RKO (cell line): ENCODE data around the gene MOAP1.
"Not testable (repeated sequence)": the region's sequence is repeated elsewhere in the genome, so short reads cannot be mapped to it uniquely, and the experiment has no call there.

ENCODE experiments used
- DNase-seq: peaks from one replicate; pipeline ENCODE4 v3.0.0-alpha.2; 2016; ENCODE audit warnings: low spot score

The MOAP1 gene

GRCh38 chr14:93185349-93185720, 638 bp upstream of the MOAP1 start:
- DNase-seq: no peak

- DNase-seq: no peak
These were observed 940 bp downstream of the MOAP1 start for GRCh38 chr14:93183596-93184317.

DNA sequence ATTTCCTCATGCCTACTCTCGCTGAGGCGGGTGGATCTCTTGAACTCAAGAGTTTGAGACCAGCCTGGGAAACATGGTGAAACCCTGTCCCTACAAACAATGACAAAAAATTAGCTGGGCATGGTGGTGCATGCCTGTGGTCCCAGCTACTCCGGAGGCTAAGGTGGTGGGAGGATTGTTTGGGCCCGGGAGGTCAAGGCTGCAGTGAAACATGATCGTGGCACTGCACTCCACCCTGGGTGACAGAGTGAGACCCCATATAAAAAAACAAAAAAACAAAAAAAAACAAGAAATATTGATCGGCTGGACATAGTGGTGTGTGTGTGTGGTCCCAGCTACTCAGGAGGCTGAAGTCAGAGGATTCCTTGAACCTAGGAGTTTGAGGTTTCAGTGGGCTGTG, 9.2 kb downstream of the MOAP1 start:
- no peak for DNase-seq

DNA sequence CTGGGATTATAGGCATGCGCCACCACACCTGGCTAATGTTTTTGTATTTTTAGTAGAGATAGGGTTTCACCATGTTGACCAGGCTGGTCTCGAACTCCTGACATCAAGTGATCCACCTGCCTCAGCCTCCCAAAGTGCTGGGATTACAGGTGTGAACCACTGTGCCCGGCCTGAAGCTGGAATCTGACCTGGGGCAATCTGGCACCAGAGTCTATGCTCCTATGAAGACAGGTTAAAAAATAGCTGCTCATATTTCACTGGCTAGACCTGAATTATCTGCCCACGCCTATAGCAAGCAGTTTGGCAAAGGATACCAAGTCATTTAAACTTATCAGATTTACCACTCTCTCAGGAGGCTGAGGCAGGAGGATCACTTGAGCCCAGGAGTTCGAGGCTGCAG, 10.0 kb downstream of the MOAP1 start:
- not testable (repeated sequence) for DNase-seq

DNA sequence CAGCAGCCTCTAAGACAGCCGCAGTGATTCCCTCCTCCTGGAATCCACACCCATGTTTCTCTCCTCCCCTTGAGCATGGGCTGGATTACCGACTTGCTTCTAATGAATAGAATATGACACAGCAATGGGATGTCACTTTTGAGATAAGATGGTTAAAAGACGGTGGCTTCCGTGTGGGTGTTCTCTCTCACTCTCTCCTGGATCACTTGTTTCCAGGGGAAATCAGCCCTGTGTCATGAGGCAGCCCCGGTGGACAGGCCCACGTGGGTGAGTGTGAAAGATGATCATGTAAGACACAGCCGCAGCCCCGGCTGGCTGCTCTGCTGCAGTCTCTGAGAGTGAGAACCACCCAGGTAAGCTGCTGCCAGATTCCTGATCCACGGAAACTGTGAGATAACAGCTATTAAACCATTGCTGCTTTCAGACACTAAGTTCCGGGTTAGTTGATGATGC, 10.7 kb downstream of the MOAP1 start:
- DNase-seq: no peak

DNA sequence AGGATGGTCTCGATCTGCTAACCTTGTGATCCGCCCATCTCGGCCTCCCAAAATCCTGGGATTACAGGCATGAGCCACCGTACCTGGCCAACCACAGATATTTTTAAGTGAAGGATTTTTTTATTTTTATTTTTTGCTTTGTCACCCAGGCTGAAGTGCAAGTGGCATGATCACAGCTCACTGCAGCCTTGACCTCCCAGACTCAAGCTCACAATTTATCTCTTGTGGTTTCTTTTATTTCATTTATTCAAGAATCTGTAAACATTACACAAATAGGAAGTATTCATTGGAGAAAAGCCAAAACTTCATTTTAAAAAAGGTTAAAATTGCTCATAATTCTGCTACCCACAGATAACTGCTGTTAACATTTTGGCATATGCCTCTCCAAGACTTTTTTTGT, 13.3 kb downstream of the MOAP1 start:
- no peak for DNase-seq

GRCh38 chr14:93170141-93170540, 14.6 kb downstream of the MOAP1 start:
- DNase-seq: not testable (repeated sequence)

- DNase-seq: not testable (repeated sequence)
These were observed 15.1 kb downstream of the MOAP1 start for GRCh38 chr14:93169619-93170018.

- not testable (repeated sequence) for DNase-seq
These were observed 16.1 kb downstream of the MOAP1 start for GRCh38 chr14:93168610-93169009.

- not testable (repeated sequence) for DNase-seq
These were observed 19.1 kb downstream of the MOAP1 start for GRCh38 chr14:93165271-93166265.

DNA sequence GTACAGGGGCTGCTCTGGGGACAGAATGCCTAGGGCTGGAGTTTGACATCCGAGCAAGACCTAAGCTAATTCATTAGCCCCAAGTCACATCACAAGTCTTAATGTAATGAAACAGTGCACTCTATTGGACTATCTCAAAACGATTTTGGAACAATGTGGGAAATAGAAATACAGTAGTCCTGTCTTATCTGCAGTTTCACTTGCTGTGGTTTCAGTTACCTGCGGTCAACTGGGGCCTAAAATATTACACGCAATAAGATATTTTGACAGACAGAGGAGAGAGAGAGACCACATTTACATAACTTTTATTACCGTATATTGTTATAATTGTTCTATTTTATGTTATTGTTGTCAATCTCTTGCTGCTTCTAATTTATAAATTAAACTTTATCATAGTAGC, 21.1 kb downstream of the MOAP1 start:
- DNase-seq: peak; percentile 40

DNA sequence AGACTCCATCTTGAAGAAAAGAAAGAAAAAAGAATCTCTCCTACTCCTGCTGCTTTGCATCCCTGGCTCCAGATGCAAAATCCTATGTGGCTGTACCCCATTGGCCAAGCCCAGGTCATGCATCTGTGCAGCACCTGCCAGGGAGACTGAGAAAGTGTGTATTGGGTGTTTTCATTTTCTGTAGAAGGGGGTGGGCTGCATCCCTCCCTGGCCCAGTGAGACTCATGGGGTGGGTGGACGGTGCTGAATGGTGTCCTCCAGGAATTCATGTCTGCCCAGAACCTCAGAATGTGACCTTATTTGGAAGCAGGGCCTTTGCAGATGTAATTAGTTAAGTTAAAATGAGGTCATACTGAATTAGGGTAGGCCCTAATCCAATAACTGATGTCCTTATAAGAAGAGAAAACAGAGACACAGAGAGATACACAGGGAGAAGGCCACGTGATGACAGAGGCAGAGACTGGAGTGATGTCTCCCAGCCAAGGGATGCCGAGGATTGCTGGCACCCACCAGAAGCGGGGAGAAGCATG, 23.2 kb downstream of the MOAP1 start:
- no peak for DNase-seq

GRCh38 chr14:93160353-93160801, 24.3 kb downstream of the MOAP1 start:
- DNase-seq: peak; percentile 62

GRCh38 chr14:93159625-93160352, 24.9 kb downstream of the MOAP1 start:
- DNase-seq: not testable (repeated sequence)

DNA sequence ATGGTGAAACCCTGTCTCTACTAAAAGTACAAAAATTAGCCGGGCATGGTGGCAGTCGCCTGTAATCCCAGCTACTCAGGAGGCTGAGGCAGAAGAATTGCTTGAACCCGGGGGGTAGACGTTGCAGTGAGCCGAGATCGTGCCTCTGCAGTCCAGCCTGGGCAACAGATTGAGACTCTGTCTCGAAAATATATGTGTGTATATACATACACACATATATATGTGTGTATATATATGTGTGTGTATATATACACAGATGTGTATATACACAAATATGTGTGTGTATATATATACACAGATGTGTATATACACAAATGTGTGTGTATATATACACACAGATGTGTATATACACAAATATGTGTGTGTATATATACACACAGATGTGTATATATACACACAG, 26.3 kb downstream of the MOAP1 start:
- not testable (repeated sequence) for DNase-seq

- no peak for DNase-seq
These were observed 27.9 kb downstream of the MOAP1 start for GRCh38 chr14:93156693-93157369.

- DNase-seq: no peak
These were observed 29.0 kb downstream of the MOAP1 start for GRCh38 chr14:93155667-93156066.

GRCh38 chr14:93153121-93153520, 31.6 kb downstream of the MOAP1 start:
- no peak for DNase-seq

DNA sequence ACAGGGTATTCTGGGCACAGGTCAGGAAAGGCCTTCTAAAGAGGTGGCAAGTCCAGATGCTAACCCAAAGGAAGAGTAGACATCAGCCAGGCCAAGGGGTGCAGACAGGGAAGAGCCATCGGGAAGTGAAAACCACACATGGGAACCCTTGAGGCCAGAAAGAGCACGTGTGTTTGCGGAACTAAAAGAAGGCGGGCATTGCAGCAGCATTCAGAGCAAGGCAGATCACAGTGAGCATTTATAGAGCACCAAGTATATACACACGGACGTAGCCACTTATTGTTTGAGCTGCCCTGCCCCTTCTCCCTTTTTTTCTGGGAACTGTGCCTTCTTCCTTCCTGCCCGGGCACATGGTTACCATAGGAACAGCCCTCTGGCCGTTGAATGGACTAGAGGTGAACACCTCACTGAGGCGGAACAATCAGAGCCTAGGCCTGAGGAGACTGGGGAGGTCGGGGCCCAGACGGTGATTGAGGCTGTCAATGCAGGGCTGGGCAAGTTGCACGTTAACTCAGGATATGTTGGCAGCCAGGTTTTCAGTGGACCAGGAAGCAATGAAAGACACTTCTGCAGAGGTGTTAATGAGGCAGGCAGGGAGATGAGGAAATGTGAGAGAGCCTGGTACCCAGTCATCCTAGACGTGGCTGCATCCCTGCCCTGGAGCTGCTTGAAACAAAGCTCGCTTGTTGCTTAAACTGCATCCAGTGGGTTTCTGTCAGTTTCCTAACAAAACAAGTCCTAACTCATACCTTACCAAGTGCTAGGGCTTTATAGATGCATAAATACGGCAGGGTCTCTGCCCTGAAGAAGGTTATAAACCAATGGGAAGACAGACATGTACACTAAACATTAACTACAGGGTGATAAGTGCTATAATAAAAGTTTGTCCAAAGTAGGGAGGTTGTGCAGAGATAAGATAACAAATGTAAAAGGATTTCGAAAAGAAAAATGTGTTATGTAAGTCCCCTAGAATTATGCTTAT, 34.2 kb downstream of the MOAP1 start:
- no peak for DNase-seq

GRCh38 chr14:93148979-93149378, 35.7 kb downstream of the MOAP1 start:
- DNase-seq: no peak
